ENCODE results near the gene TNNI2. TPM values are rescaled to one million over a fixed set of nuclear protein-coding genes. Genes with fewer than 3 reads are reported as not detected.

Gene TNNI2
- total RNA-seq, 2 experiments from 2014 or later, result 2.5 to 14.3 TPM

DNA sequence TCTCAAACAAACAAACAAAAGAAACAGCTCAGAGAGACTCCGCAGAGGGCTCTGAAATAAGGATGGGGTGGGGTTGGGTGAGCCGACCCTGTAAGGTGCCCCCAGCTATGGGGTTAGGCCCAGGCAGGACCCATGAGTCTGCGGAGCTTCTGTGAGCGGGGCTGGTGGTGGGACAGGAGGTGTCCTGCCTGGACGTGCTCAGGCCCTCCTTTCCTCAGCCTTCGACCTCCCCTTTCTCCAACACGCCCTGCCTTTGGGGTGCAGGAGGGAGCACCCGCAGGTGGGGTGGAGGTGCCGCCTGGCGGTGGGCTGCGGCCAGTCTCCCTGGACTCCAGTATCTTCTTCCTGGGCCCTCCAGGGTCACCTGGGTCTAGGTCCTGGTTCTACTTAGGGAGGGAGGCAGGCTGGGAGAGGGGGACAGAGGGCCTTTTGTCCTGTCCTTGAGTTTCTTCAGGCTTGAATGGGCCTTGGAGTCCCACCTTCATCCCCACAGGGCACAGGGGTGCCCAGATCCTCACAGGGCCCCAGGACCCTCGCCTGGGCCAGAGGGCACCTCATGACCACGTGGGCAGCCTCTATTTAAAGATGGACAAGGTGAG lies 40.7 kb downstream of the TNNI2 start:
- H3K9me3 ChIP-seq (ENCODE audit: low read length), result no peaks in the 10 kb centered on the region
- H3K4me1 ChIP-seq (ENCODE audit: insufficient read depth, low read length, poor library complexity, severe bottlenecking), result peaks cover 21% of the 10 kb centered on the region
- POLR2A ChIA-PET, result no interaction called here
- no peaks in the 10 kb centered on the region for H3K9me2 ChIP-seq (ENCODE audit: insufficient read depth, low read length)
- H3K36me3 ChIP-seq (ENCODE audit: insufficient read depth, low read length), result peaks cover 16% of the 10 kb centered on the region
- H3K79me2 ChIP-seq (ENCODE audit: insufficient read depth, low read depth, low read length), result no peaks in the 10 kb centered on the region
- no TSS peak for BruUV-seq (replicated peaks)
- CTCF ChIA-PET (ENCODE audit: unreplicated experiment), result no interaction called here
- no peak overlapping the region for H3K4me3 ChIP-seq (ENCODE audit: low read depth, low read length, poor library complexity, severe bottlenecking)
- H3K27ac ChIP-seq (ENCODE audit: low read depth, low read length, poor library complexity, severe bottlenecking), result no peak overlapping the region
- no peak overlapping the region for H3K4me2 ChIP-seq (ENCODE audit: low read length)
- DNase-seq (ENCODE audit: low spot score), result no peak
- H4K20me1 ChIP-seq (ENCODE audit: insufficient read depth, low read length), result no peaks in the 10 kb centered on the region
- no peak overlapping the region for H2AFZ ChIP-seq (ENCODE audit: low read length)
- intact Hi-C loops (cut with micrococcal nuclease; ENCODE audit: unreplicated experiment), result no loop called here
- no peak for TF ChIP-seq CTCF (conservative IDR thresholded peaks at IDR 0.05; ENCODE audit: low read length)
- TF ChIP-seq EZH2phosphoT487 (IDR thresholded peaks at IDR 0.05; ENCODE audit: borderline replicate concordance, low read depth, low read length), result no peak

DNA sequence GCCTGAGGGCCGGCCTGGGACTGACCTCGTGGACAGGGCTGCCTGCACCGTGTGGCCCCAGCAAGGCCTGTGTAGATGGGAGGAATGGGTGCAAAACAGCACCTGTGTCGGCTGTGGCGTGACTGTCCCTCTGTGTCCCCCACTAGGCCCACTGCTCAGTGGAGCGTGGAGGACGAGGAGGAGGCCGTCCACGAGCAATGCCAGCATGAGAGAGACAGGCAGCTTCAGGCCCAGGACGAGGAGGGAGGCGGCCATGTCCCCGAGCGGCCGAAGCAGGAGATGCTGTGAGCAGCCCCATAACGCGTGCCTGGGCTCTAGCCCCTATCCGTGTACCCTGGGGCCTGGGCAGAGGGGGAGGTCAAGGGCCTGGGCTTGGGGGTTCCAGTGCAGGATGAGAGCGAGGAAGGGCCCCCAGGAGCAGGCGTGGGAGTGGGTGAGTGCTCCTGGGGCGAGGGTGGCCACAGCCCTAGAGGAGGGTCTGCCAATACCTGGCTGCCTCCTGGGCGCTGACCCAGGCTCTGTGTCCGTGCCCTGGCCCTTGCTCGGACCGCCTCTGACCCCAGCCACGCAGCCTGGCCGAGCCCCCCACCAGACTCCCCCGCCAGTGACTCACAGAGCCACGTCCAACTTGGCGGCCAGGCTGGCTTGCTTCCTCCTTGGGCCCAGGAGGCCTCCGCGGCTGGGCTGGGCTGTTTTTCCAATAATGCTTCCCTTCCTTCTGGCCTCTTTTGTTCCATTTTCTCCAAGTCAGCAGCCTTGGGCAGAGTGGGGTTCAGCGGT lies 41.4 kb downstream of the TNNI2 start:
- peaks cover 23% of the 10 kb centered on the region for H3K36me3 ChIP-seq (ENCODE audit: insufficient read depth, low read length)
- no peak for DNase-seq (ENCODE audit: low spot score)
- peaks cover 21% of the 10 kb centered on the region for H3K4me1 ChIP-seq (ENCODE audit: insufficient read depth, low read length, poor library complexity, severe bottlenecking)
- no peak for TF ChIP-seq CTCF (conservative IDR thresholded peaks at IDR 0.05; ENCODE audit: low read length)
- no peak for TF ChIP-seq EZH2phosphoT487 (IDR thresholded peaks at IDR 0.05; ENCODE audit: borderline replicate concordance, low read depth, low read length)
- BruUV-seq (replicated peaks), result no TSS peak
- no peaks in the 10 kb centered on the region for H3K9me3 ChIP-seq (ENCODE audit: low read length)
- no peak overlapping the region for H3K4me2 ChIP-seq (ENCODE audit: low read length)
- H2AFZ ChIP-seq (ENCODE audit: low read length), result no peak overlapping the region
- H3K4me3 ChIP-seq (ENCODE audit: low read depth, low read length, poor library complexity, severe bottlenecking), result no peak overlapping the region
- CTCF ChIA-PET (ENCODE audit: unreplicated experiment), result no interaction called here
- H3K27ac ChIP-seq (ENCODE audit: low read depth, low read length, poor library complexity, severe bottlenecking), result no peak overlapping the region
- POLR2A ChIA-PET, result no interaction called here
- no peaks in the 10 kb centered on the region for H4K20me1 ChIP-seq (ENCODE audit: insufficient read depth, low read length)
- H3K79me2 ChIP-seq (ENCODE audit: insufficient read depth, low read depth, low read length), result no peaks in the 10 kb centered on the region
- no peaks in the 10 kb centered on the region for H3K9me2 ChIP-seq (ENCODE audit: insufficient read depth, low read length)
- intact Hi-C loops (cut with micrococcal nuclease; ENCODE audit: unreplicated experiment), result loop anchor here (5.0 kb wide), 1 partner anchor 37 kb away; the partner anchor contains the start of gene TNNT3

Measured in OCI-LY7 (cell line).